H1 (cell line): ENCODE results near the gene MACROH2A1. TPM values are rescaled to one million over a fixed set of nuclear protein-coding genes. Genes with fewer than 3 reads are reported as not detected.

Source experiments
- CTCF ChIA-PET: fragments of 300-600 bp; sonication (Branson Sonifier 250); formaldehyde crosslinking; loops from one replicate; lab custom pipeline; 2021; ENCODE audit not compliant: partially characterized antibody; lab: Charles Lee
- POLR2A ChIA-PET: fragments of 300-600 bp; sonication (Branson Sonifier 250); formaldehyde crosslinking; loops from one replicate; lab custom pipeline; 2021; ENCODE audit warnings: inconsistent platforms; ENCODE audit not compliant: partially characterized antibody; lab: Charles Lee
- DNase-seq, 2 experiments: peaks; one replicate each; pipeline versions ENCODE4 v3.0.0 to v3.0.0-alpha.2; 2010 to 2022; ENCODE audit warnings: low spot score in 2 of 2, low read depth in 1 of 2, mixed read lengths in 1 of 2
- FAIRE-seq: peaks from 2 replicates; lab custom pipeline; 2011; peaks lifted over from hg19 to GRCh38; lab: Jason Lieb, UNC
- H2AFZ ChIP-seq: 2 replicates; pipeline ENCODE4 v1.8.1; 2012; ENCODE audit warnings: low read length, inconsistent platforms
- H2AK5ac ChIP-seq: 2 replicates; pipeline ENCODE4 v1.6.1; 2013; ENCODE audit warnings: low read depth, low read length
- H2BK120ac ChIP-seq: replicated peaks from 2 replicates; pipeline ENCODE3; 2013; ENCODE audit warnings: low read depth, low read length, inconsistent platforms
- H2BK12ac ChIP-seq: 2 replicates; pipeline ENCODE4 v1.6.1; 2013; ENCODE audit warnings: low read depth, low read length
- H2BK15ac ChIP-seq: 2 replicates; pipeline ENCODE4 v1.6.1; 2013; ENCODE audit warnings: low read length
- H2BK20ac ChIP-seq: 2 replicates; pipeline ENCODE4 v1.6.1; 2013; ENCODE audit warnings: low read length
- H2BK5ac ChIP-seq: 2 replicates; pipeline ENCODE4 v1.6.1; 2013; ENCODE audit warnings: low read depth, low read length
- H3K14ac ChIP-seq: 2 replicates; pipeline ENCODE4 v1.6.1; 2013; ENCODE audit warnings: inconsistent platforms; ENCODE audit not compliant: insufficient read length
- H3K18ac ChIP-seq: 2 replicates; pipeline ENCODE4 v1.6.1; 2013; ENCODE audit warnings: low read length; ENCODE audit errors: extremely low read depth
- H3K23ac ChIP-seq: 2 replicates; pipeline ENCODE4 v1.6.1; 2013; ENCODE audit warnings: inconsistent platforms; ENCODE audit not compliant: insufficient read length
- H3K23me2 ChIP-seq: 2 replicates; pipeline ENCODE4 v1.6.1; 2013; ENCODE audit warnings: low read depth, low read length
- H3K27ac ChIP-seq: 2 replicates; pipeline ENCODE4 v1.6.1; 2011; ENCODE audit warnings: low read depth, low read length, inconsistent platforms
- H3K27me3 ChIP-seq, 4 experiments: replicated peaks in 1 of 4; 1 replicate in 1 of 4; 2 replicates in 3 of 4; pipeline versions ENCODE4 v1.6.1 to v1.8.1; 2011 to 2013; ENCODE audit warnings: low read length in 3 of 4, mild to moderate bottlenecking in 3 of 4, inconsistent platforms in 2 of 4, mixed read lengths in 2 of 4, moderate library complexity in 1 of 4; ENCODE audit not compliant: control insufficient read depth in 3 of 4, insufficient read depth in 3 of 4; ENCODE audit errors: extremely low read depth in 1 of 4
- H3K36me3 ChIP-seq, 4 experiments: 2 replicates each; pipeline versions ENCODE4 v1.6.1 to v1.8.1; 2011 to 2013; ENCODE audit warnings: mild to moderate bottlenecking in 4 of 4, low read length in 3 of 4, moderate library complexity in 2 of 4, control low read depth in 1 of 4, inconsistent platforms in 1 of 4; ENCODE audit not compliant: insufficient read depth in 4 of 4, control insufficient read depth in 2 of 4
- H3K4ac ChIP-seq: replicated peaks from 2 replicates; pipeline ENCODE3; 2013; ENCODE audit warnings: low read length, low read depth, mixed read lengths, inconsistent platforms; ENCODE audit not compliant: insufficient read length
- H3K4me1 ChIP-seq, 4 experiments: replicated peaks in 1 of 4; 1 replicate in 1 of 4; 2 replicates in 3 of 4; pipeline versions ENCODE4 v1.6.1 to v1.8.1; 2011 to 2013; ENCODE audit warnings: low read length in 3 of 4, inconsistent platforms in 2 of 4, mixed read lengths in 1 of 4; ENCODE audit not compliant: insufficient read depth in 4 of 4, control insufficient read depth in 3 of 4
- H3K4me2 ChIP-seq, 2 experiments: 2 replicates each; pipeline versions ENCODE4 v1.6.1 to v1.8.1; 2011 to 2013; ENCODE audit warnings: low read depth in 2 of 2, low read length in 2 of 2, control low read depth in 1 of 2, inconsistent platforms in 1 of 2, mild to moderate bottlenecking in 1 of 2; ENCODE audit not compliant: insufficient read depth in 1 of 2
- H3K4me3 ChIP-seq, 4 experiments: fragments of 200-600, 300-600 bp in 1 of 4; sonication (generic), shearing (Covaris generic), sonication (Bioruptor Twin) in 1 of 4; 2 replicates each; pipeline versions ENCODE4 v1.5.1 to v1.8.1; 2011 to 2016; ENCODE audit warnings: low read length in 4 of 4, low read depth in 3 of 4, control low read depth in 2 of 4, inconsistent platforms in 2 of 4, mild to moderate bottlenecking in 2 of 4, mixed read lengths in 1 of 4, moderate library complexity in 1 of 4; ENCODE audit not compliant: insufficient read depth in 2 of 4; ENCODE audit errors: extremely low read depth in 1 of 4
- H3K56ac ChIP-seq: replicated peaks from 2 replicates; pipeline ENCODE3; 2013; ENCODE audit warnings: low read depth, mild to moderate bottlenecking, mixed read lengths, low read length, inconsistent platforms; ENCODE audit not compliant: insufficient read length
- H3K79me1 ChIP-seq: 2 replicates; pipeline ENCODE4 v1.6.1; 2013; ENCODE audit warnings: low read depth, low read length, control low read depth
- H3K79me2 ChIP-seq, 2 experiments: 2 replicates each; pipeline versions ENCODE4 v1.6.1 to v1.8.1; 2012 to 2013; ENCODE audit warnings: low read length in 2 of 2, mild to moderate bottlenecking in 2 of 2, inconsistent platforms in 1 of 2; ENCODE audit not compliant: insufficient read depth in 2 of 2, control insufficient read depth in 1 of 2
- H3K9ac ChIP-seq, 4 experiments: replicated peaks in 1 of 4; 1 replicate in 1 of 4; 2 replicates in 3 of 4; pipeline versions ENCODE4 v1.6.1 to v1.8.1; 2011 to 2013; ENCODE audit warnings: low read depth in 3 of 4, low read length in 3 of 4, control low read depth in 2 of 4, mild to moderate bottlenecking in 2 of 4, moderate library complexity in 2 of 4, inconsistent platforms in 1 of 4; ENCODE audit errors: extremely low read depth in 1 of 4
- H3K9me3 ChIP-seq, 2 experiments: 2 replicates each; pipeline versions ENCODE4 v1.6.1 to v1.8.1; 2012 to 2013; ENCODE audit warnings: mild to moderate bottlenecking in 2 of 2, moderate library complexity in 2 of 2, control low read depth in 1 of 2, inconsistent platforms in 1 of 2, low read depth in 1 of 2, low read length in 1 of 2, mixed read lengths in 1 of 2; ENCODE audit not compliant: insufficient read depth in 2 of 2
- H4K20me1 ChIP-seq, 2 experiments: replicated peaks in 1 of 2; 2 replicates each; pipeline versions ENCODE3 to v1.8.1; 2011 to 2013; ENCODE audit warnings: inconsistent platforms in 2 of 2, low read length in 2 of 2, mild to moderate bottlenecking in 1 of 2; ENCODE audit not compliant: insufficient read depth in 2 of 2, control insufficient read depth in 1 of 2
- H4K5ac ChIP-seq: 2 replicates; pipeline ENCODE4 v1.6.1; 2013; ENCODE audit warnings: low read length, low read depth, mixed read lengths, inconsistent platforms; ENCODE audit not compliant: insufficient read length
- H4K8ac ChIP-seq: 2 replicates; pipeline ENCODE4 v1.8.0; 2013; ENCODE audit warnings: mild to moderate bottlenecking, moderate library complexity, low read length, inconsistent platforms; ENCODE audit not compliant: insufficient read depth; ENCODE audit errors: extremely low read depth
- H4K91ac ChIP-seq: replicated peaks from 2 replicates; pipeline ENCODE3; 2013; ENCODE audit warnings: low read length, mixed read lengths, inconsistent platforms; ENCODE audit not compliant: insufficient read length
- BCL11A ChIP-seq, 2 experiments: IDR thresholded peaks; one replicate each; pipeline ENCODE4 v1.6.1; 2011; ENCODE audit warnings: low read depth in 2 of 2, low read length in 2 of 2, mild to moderate bottlenecking in 2 of 2
- EGR1 ChIP-seq: IDR thresholded peaks from 2 replicates; pipeline ENCODE4 v1.6.1; 2011; ENCODE audit warnings: low read depth, low read length, borderline replicate concordance
- EZH2 ChIP-seq: fragments of 200-600 bp; sonication (generic); IDR thresholded peaks from 2 replicates; pipeline ENCODE4 v1.7.1; 2012; ENCODE audit warnings: low read depth, mild to moderate bottlenecking, moderate library complexity, low read length, inconsistent platforms; ENCODE audit not compliant: severe bottlenecking
- GABPA ChIP-seq: IDR thresholded peaks from 2 replicates; pipeline ENCODE4 v1.6.1; 2011; ENCODE audit warnings: mild to moderate bottlenecking, low read length, moderate library complexity, borderline replicate concordance; ENCODE audit not compliant: insufficient read depth
- HDAC2 ChIP-seq, 2 experiments: fragments of 300-600 bp in 1 of 2; sonication (generic) in 1 of 2; IDR thresholded peaks; 2 replicates each; pipeline ENCODE4 v1.6.1; 2011 to 2012; ENCODE audit warnings: low read depth in 2 of 2, low read length in 2 of 2, mild to moderate bottlenecking in 2 of 2, moderate library complexity in 2 of 2, borderline replicate concordance in 1 of 2, inconsistent platforms in 1 of 2
- KDM4A ChIP-seq: IDR thresholded peaks from one replicate; pipeline ENCODE4 v1.7.1; 2012; ENCODE audit warnings: low read depth, mild to moderate bottlenecking, moderate library complexity, low read length, inconsistent platforms; ENCODE audit not compliant: severe bottlenecking
- POLR2AphosphoS5 ChIP-seq: IDR thresholded peaks from 2 replicates; pipeline ENCODE4 v1.6.1; 2011; ENCODE audit warnings: low read depth, low read length
- SP2 ChIP-seq: IDR thresholded peaks from 2 replicates; pipeline ENCODE4 v1.6.1; 2012; ENCODE audit warnings: mild to moderate bottlenecking, low read length, inconsistent platforms
- SUZ12 ChIP-seq: fragments of 200-600 bp; sonication (generic); IDR thresholded peaks from 2 replicates; pipeline ENCODE4 v1.6.1; 2012; ENCODE audit warnings: mild to moderate bottlenecking, inconsistent platforms, low read length, moderate library complexity, mixed read lengths
- WGBS, 2 experiments: shearing (Covaris generic) in 1 of 2; methylation state at CpG; one replicate each; pipeline versions ENCODE4 v1.1.6 to v1.1.7; 2013 to 2015; ENCODE audit warnings: low lambda C conversion rate in 2 of 2, mixed read lengths in 2 of 2, inconsistent platforms in 1 of 2, low coverage in 1 of 2, missing lambda C conversion rate in 1 of 2; ENCODE audit not compliant: insufficient replicate concordance in 2 of 2, insufficient coverage in 1 of 2, insufficient read length in 1 of 2; ENCODE audit errors: extremely low coverage in 1 of 2, missing lambda C conversion rate in 1 of 2; 5-methylcytosine and 5-hydroxymethylcytosine counted together
- polyA plus RNA-seq, 7 experiments: library from polyadenylated mRNA; depleted of rRNA in 3 of 7; stranded (reverse) in 5 of 7; unstranded in 2 of 7; fragments of >200 nt in 5 of 7; fragments of 200-250 nt in 2 of 7; gene quantifications; 1 replicate in 5 of 7; 2 replicates in 1 of 7; 4 replicates in 1 of 7; pipeline versions ENCODE4 v1.2.1 to v1.2.3, GENCODE V29; 2011 to 2013; ENCODE audit warnings: missing spikeins in 2 of 7, mixed read lengths in 2 of 7
- total RNA-seq: library from RNA; stranded (reverse); fragmentation: NEBNext Ultra II Directional; extraction: Animal tissue kit (Norgen Biotek cat#: 25700); gene quantifications from 2 replicates; pipeline ENCODE4 v1.2.1, GENCODE V29; 2021
- TF ChIP-seq, protein P1 (sequence below): IDR thresholded peaks from 2 replicates; pipeline ENCODE4 v1.6.1; 2011; ENCODE audit warnings: low read length, improper control_type of control experiment

MACROH2A1 gene
- total and polyA plus RNA-seq, 2 of the 8 experiments (the other 6 are each of a cell fraction or from before 2014, with no cell fraction given), result 60.0 to 92.3 TPM

DNA sequence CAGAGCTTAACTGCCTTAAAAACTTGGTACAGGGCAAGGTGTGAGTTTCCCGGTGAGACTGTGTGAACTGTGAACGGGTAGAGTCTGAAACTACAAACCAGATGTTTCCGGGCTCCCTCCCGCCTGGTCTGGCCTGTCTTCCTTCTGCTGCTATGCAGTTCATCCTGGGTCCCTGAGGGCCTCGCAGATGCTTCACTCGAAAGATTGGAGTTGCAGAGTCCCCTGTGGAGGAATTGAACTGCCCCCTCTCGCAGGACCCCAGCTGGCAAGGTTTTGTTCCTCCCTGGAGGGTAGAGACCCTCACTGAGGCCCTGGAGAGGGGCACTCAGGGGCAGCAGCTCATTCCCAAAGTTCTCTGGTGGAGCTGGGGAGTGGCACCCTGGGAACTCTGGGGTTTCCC lies 47.6 kb upstream of the MACROH2A1 start:
- no peak overlapping the region for H2AFZ ChIP-seq
- no peaks in the 10 kb centered on the region for H3K79me2 ChIP-seq
- H4K8ac ChIP-seq, result no peak overlapping the region
- ChIA-PET POLR2A (no interaction called here), CTCF (interaction anchor here (0.7 to 19.4 kb wide), 7 partner anchors 12 to 384 kb away, joined by 3 to 264 read pairs (median 5); no protein-coding TSS in a partner anchor)
- H3K9ac ChIP-seq, result no peak overlapping the region
- H3K56ac ChIP-seq, result no peak overlapping the region
- H2BK20ac ChIP-seq, result no peak overlapping the region
- H2BK120ac ChIP-seq, result no peak overlapping the region
- peaks cover 0 to 3% (median 1%) of the 10 kb centered on the region in 4 experiments; a peak in 2 of 7 replicates for H3K4me1 ChIP-seq
- no peak overlapping the region for H3K14ac ChIP-seq
- 78% methylated on average over 7 of the region's 7 CpGs; no CpG with 5 or more reads in 1 of the 2 experiments for WGBS, 2 experiments
- H3K27ac ChIP-seq, result no peak overlapping the region
- H3K23me2 ChIP-seq, result no peaks in the 10 kb centered on the region
- no peak overlapping the region for H3K18ac ChIP-seq
- H3K27me3 ChIP-seq, result peaks cover 0 to 3% (median 0%) of the 10 kb centered on the region in 4 experiments; a peak in 2 of 7 replicates
- H2AK5ac ChIP-seq, result no peak overlapping the region
- H2BK12ac ChIP-seq, result no peak overlapping the region
- TF ChIP-seq EZH2, result no peak
- no peak for TF ChIP-seq GABPA
- no peak for TF ChIP-seq POLR2AphosphoS5
- no peak for TF ChIP-seq EGR1
- no peak for TF ChIP-seq SUZ12
- no peak for TF ChIP-seq HDAC2 (IDR thresholded peaks at IDR 0.05; ENCODE audit: borderline replicate concordance in 1 of 2, low read depth in 2 of 2, low read length in 2 of 2)
- TF ChIP-seq SP2, result no peak
- no peak for TF ChIP-seq BCL11A (IDR thresholded peaks at IDR 0.05; ENCODE audit: low read depth in 2 of 2, low read length in 2 of 2)
- no peak for TF ChIP-seq KDM4A
- TF ChIP-seq, protein P1, sequence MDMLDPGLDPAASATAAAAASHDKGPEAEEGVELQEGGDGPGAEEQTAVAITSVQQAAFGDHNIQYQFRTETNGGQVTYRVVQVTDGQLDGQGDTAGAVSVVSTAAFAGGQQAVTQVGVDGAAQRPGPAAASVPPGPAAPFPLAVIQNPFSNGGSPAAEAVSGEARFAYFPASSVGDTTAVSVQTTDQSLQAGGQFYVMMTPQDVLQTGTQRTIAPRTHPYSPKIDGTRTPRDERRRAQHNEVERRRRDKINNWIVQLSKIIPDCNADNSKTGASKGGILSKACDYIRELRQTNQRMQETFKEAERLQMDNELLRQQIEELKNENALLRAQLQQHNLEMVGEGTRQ, result no peak
- H3K4me3 ChIP-seq, result no peak overlapping the region
- no peak overlapping the region for H3K4ac ChIP-seq
- no peak overlapping the region for H2BK5ac ChIP-seq
- no peaks in the 10 kb centered on the region for H3K36me3 ChIP-seq
- no peak overlapping the region for H3K23ac ChIP-seq
- no peaks in the 10 kb centered on the region for H3K9me3 ChIP-seq
- no peaks in the 10 kb centered on the region for H4K20me1 ChIP-seq
- H4K91ac ChIP-seq, result no peak overlapping the region
- no peak for FAIRE-seq
- DNase-seq, result no peak
- H2BK15ac ChIP-seq, result no peak overlapping the region
- no peak overlapping the region for H3K4me2 ChIP-seq
- no peak overlapping the region for H4K5ac ChIP-seq
- no peaks in the 10 kb centered on the region for H3K79me1 ChIP-seq
